Activated CD4-positive, alpha-beta T cell treated with anti-CD3 and anti-CD28 coated beads for 1 hour (primary cell): ENCODE data around the gene PTOV1.

Experiments used
- DNase-seq: peaks from one replicate; pipeline ENCODE4 v3.0.0-alpha.2; 2020

Gene PTOV1

GRCh38 chr19:49877020-49877878 lies 26.3 kb downstream of the PTOV1 start, which contains the start of the genes AKT1S1 and TBC1D17:
AKT1S1 (minus strand) TSS chr19:49877355; CDS start chr19:49873295, 4,060 bp downstream.
TBC1D17 (plus strand) TSS chr19:49877702; CDS start chr19:49877724, 22 bp downstream.
- peak; percentile 98 for DNase-seq

DNA sequence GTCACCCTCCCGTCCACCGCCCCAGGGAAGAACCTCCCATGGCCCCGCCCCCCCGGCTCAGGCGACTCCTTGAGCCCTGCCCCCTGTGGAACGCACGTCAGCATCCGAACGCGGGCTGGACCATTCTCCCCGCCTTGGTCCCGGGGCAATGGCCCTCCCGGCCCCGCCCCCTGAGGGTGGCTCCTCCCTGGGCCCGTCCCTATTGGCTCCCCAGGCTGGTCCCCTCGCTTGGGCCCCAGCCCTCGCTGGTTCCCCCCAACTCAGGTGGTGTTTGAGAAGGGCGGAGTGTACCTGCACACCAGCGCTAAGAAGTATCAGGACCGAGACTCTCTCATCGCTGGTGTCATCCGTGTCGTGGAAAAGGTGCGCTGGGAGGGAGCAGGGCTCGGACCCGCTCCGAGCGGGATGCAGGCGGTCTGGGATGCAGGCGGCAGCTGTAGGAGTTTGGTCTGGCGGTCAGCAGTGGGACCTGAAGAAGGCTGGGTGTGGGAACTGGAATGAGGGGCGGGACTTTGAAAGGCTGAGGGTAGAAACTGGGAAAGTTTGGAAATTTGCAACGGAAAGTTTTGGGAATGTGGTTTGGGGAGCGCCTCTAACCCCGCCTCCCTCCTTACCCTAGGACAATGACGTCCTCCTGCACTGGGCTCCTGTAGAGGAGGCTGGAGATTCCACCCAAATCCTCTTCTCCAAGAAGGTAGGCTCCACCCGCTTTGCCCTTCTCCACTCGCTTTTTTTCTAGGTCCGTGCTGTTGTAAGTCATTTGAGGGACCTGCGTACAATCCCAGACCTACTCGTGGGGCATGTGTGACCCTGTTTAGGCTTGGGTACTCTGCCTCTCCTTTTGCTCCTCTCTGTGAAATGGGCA lies 27.2 kb downstream of the PTOV1 start:
- DNase-seq, result peak; percentile 94

- DNase-seq, result no peak
Measured at GRCh38 chr19:49878744-49879070, 27.7 kb downstream of the PTOV1 start.

DNA sequence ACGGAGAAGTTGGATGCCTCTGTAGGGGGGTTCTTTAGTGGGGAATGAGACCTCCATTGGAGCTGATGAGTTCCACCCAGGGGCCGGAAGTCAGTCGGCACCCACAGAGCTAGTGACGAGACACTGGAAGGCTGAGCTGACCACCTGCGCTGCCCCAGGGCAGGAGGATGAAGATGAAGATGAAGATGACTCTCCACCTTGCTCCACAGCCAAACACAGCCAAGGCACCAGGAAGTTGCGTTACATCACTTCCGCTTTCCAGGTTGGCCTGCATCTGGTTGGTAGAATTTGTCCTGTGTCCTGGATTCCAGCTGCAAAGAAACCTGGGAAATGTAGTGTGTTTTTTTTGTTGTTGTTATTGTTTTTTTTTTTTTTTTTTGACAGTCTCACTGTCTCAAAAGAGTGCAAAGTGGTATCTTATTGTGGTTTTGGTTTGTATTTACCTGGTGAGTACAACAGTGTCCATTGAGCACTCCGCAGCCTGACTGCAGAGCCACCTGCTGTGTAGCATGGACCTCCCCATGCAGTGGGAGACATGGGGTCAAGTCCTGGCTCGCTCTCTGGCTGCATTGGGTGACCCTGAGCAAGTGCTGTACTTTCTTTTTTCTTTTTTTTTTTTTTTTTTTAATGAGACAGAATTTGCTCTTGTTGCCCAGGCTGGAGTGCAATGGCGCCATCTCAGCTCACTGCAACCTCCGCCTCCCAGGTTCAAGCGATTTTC lies 28.4 kb downstream of the PTOV1 start:
- no peak for DNase-seq

DNA sequence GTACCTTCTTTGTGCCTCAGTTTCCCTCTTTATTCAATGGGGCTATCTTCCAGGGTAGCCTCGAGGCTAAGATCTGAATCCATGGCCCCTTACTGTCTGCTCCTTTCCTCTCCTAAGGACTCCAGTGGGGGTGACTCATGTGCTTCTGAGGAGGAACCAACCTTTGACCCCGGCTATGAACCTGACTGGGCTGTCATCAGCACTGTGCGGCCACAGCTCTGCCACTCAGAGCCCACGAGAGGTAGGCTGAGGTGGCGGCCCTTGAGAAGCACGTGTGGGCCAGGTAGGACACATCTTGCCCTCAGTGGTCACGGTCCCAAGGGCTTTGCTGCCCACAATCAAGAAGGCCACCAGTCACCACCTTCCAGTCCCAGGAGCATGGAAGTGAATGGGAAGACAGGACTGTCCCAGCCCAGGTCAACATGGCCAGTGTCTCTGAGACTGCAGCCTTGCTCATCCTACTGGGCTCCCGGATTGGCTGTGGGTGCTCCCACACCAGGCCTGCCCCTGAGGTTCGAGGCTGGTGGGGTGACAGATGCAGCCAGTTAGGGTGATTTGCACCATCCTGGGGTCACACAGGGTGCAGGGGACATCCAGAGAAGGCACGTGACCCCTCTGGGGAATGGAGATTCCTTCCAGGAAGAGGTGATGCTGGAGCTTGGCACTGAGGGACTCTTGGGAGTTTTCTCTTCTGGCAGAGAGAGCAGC lies 29.4 kb downstream of the PTOV1 start:
- DNase-seq, result no peak

DNA sequence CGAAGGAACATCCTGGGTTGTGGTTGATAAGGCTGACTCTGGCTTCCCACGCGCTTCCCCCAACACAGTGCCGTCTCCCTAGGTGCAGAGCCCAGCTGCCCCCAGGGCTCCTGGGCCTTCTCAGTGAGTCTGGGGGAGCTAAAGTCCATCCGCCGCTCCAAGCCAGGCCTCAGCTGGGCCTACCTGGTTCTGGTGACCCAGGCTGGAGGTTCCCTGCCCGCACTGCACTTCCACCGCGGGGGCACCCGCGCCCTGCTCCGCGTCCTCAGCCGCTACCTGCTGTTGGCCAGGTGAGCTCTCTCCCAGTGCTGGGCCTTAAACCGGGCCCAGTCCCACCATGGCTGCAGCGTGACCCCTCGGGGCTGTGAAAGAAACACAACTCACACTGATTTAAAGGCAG lies 30.2 kb downstream of the PTOV1 start:
- no peak for DNase-seq

GRCh38 chr19:49881672-49882394 lies 30.9 kb downstream of the PTOV1 start:
- DNase-seq, result no peak

DNA sequence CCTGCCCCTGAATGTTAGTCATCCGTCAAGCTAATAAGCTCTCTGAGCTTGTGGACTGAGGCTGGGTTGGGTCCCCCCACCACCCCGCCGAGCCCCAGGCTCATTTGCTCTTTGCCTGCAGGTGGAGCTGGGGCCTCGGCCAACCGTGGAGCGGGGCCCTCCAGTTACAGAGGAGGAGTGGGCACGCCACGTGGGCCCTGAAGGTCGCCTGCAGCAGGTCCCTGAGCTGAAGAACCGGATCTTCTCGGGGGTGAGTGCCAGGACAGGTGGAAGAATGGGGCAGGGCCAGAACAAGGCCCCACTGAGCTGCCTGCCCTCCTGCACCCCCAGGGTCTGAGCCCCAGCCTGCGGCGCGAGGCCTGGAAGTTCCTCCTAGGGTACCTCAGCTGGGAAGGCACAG lies 31.7 kb downstream of the PTOV1 start:
- no peak for DNase-seq

DNA sequence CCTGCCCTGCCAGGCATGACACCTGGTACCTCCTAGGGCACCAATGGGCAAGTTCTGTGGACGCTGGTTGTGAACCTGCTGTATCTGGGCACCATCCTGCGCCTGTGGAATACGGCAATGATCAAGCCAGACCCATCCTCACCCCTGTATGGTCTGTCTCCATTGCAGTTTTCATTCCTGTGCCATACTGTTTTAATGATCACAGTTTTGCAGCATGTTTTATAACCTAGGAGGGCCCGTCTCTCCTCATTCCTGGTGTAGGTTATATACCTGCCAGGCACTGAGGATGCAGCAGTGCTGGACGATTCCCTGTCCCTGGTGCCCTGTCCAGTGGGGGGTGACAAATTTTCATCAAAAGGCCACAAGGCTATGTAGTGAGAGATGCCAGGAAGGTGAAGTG lies 32.1 kb downstream of the PTOV1 start:
- DNase-seq, result no peak

DNA sequence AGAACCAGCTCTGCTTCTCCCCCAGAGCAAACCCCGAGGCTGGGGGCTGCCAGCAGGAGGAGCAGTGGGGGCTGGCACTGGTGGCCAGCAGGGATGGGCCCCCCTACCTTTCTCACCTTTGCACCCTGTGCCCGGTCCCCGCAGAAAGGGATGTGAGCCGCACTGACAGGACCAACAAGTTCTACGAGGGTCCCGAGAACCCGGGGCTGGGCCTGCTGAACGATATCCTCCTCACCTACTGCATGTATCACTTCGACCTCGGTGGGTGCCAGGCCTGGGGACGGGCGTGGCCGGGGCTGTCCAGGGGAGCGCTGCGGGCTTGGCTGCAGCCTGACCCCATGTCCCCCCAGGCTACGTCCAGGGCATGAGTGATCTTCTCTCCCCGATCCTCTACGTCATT lies 33.1 kb downstream of the PTOV1 start:
- DNase-seq, result no peak

GRCh38 chr19:49884760-49885159 lies 33.8 kb downstream of the PTOV1 start:
- DNase-seq, result no peak

- no peak for DNase-seq
Measured at GRCh38 chr19:49887037-49887664, 36.2 kb downstream of the PTOV1 start.

DNA sequence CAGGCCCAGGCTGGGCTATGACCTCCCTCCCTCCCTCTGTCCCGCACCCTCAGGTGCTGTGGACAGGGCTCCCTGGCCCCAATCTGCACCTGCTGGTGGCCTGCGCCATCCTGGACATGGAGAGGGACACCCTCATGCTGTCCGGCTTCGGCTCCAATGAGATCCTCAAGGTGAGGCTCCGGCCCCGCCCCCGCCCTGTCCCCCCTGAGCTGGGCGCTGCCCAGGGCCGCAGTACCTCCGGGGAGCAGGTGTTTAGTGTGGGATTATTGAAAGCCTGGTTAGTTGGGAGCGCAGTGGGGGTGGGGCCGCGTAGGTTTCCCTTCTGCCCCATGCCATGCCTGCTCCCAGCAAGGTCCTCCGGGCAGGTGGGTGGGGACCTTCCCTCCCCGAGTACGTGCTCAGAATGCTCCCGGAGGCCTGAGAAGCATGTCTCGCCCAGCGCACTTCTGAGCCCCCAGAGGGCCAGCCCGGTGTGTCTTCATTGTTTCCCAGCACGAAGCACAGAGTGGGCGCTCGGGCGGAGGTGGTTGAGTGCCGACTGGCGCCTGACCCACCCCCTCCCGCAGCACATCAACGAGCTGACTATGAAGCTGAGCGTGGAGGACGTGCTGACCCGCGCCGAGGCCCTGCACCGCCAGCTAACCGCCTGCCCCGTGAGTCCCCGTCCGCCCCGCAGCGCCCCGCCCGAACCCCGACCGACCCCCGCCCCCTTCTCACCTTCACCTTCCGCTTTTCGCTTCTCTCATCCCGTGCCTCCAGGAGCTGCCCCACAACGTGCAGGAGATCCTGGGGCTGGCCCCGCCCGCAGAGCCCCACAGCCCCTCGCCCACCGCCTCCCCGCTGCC lies 36.9 kb downstream of the PTOV1 start:
- no peak for DNase-seq

DNA sequence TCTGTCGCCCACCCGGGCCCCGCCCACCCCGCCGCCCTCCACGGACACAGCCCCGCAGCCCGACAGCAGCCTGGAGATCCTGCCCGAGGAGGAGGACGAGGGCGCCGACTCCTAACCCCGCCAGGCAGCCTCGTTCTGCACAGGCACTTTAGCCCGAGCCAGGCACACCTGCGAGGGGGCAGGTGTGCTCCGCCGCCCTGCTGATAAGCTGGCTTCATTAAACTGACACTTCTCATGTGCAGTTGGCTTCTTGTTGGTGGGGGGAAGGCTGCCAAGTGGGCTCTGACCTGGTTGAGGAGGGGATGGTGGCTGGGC lies 37.5 kb downstream of the PTOV1 start:
- DNase-seq, result no peak

- no peak for DNase-seq
Measured at GRCh38 chr19:49889038-49889686, 38.2 kb downstream of the PTOV1 start.

DNA sequence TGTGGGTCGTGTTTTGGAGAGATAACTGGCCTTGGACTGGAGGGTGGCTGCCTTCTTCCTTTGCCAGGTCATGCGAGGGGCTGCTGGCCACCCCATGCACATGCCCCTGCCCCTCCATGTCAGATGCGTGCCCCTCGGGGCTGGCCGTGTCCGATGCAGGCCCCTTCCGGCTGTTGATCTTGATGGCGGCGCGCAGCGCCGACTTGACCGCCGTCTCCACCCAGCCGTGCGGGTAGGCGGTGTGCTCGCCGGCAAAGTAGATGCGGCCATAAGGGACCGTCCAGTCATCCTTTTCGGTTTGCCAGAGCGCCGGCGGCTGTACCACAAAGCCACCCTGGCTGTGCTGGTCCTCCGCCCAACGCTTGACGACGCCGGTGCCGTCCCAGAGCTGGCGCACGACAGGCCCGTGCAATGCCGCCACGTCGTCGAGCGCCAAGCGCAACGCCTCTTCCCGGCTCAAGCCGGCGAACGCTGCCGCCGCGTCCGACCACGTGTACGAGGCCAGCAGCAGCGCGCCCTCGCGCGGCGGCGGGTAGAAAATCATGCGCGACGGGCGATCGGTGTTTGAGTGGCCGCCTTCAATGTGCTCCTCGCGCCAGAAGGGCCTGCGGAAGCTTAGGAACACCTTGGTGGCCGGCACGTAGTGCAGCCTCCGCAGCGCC lies 38.9 kb downstream of the PTOV1 start:
- peak; percentile 63 for DNase-seq

- peak; percentile 45 for DNase-seq
Measured at GRCh38 chr19:49890349-49891311, 39.7 kb downstream of the PTOV1 start.

- DNase-seq, result no peak
Measured at GRCh38 chr19:49891393-49891792, 40.4 kb downstream of the PTOV1 start.
